GM19023 (cell line): ENCODE measurements around the gene ENTPD1.
"Not testable (repeated sequence)": the region's sequence is repeated elsewhere in the genome, so short reads cannot be mapped to it uniquely, and the experiment has no call there.

Experiments
- ATAC-seq: cut with Tn5 transposase; IDR thresholded peaks from one replicate; pipeline ENCODE4 v1.9.1; 2021; ENCODE audit warnings: mild to moderate bottlenecking, moderate library complexity; ENCODE audit not compliant: unreplicated experiment

The ENTPD1 gene

DNA sequence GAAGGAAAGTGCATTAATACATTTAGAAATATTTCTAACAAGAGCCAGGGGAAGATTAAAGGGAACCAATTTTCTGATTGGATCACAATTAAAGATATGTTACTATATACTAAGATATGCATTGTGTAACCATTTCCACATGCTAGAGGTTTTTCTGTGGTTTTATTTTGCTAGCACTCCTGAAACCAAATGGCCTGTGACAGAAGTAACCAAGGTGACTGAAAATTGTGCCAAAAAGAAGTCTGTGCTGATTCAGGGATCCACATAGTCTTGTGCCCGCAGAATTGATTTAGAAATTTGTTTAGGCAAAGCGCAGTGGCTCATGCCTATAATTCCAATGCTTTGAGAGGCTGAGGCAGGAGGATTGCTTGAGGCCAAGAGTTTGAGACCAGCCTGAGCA lies 153.6 kb downstream of the ENTPD1 start:
- no peak for ATAC-seq

- not testable (repeated sequence) for ATAC-seq
Measured at GRCh38 chr10:95916039-95916438, 160.1 kb downstream of the ENTPD1 start.
